HEK293 (cell line): ENCODE measurements around the gene LMO1.

Source experiments
- CTCF ChIA-PET: fragments of 350-600 bp; formaldehyde crosslinking; extraction: SDS; loops from one replicate; lab custom pipeline; 2021; ENCODE audit warnings: antibody characterized with exemption; lab: Yijun Ruan, JAX
- POLR2A ChIA-PET: fragments of 300-600 bp; formaldehyde crosslinking; extraction: SDS; loops from one replicate; lab custom pipeline; 2020; ENCODE audit warnings: antibody characterized with exemption, inconsistent platforms; lab: Yijun Ruan, JAX
- H3K27ac ChIP-seq: fragments of 200-500 bp; sonication (Bioruptor generic); 2 replicates; pipeline ENCODE4 v1.5.1; 2014; ENCODE audit warnings: low read depth, low read length, control low read depth, inconsistent platforms; ENCODE audit errors: extremely low read depth
- H3K36me3 ChIP-seq, 2 experiments: fragments of 200-500 bp in 1 of 2; sonication (Bioruptor generic) in 1 of 2; 1 replicate in 1 of 2; 2 replicates in 1 of 2; pipeline ENCODE4 v1.5.1; 2014 to 2017; ENCODE audit warnings: inconsistent platforms in 2 of 2, low read length in 2 of 2; ENCODE audit not compliant: control insufficient read depth in 2 of 2, insufficient read depth in 1 of 2
- H3K4me1 ChIP-seq: fragments of 200-500 bp; sonication (Bioruptor generic); 2 replicates; pipeline ENCODE4 v1.5.1; 2014; ENCODE audit warnings: mild to moderate bottlenecking, low read length, inconsistent platforms; ENCODE audit not compliant: control insufficient read depth, insufficient read depth
- H3K4me3 ChIP-seq: 2 replicates; pipeline ENCODE4 v1.5.1; 2011; ENCODE audit warnings: low read depth, mild to moderate bottlenecking, control low read depth, low read length, moderate library complexity
- H3K9me3 ChIP-seq: fragments of 200-500 bp; sonication (Bioruptor generic); 2 replicates; pipeline ENCODE4 v1.5.1; 2014; ENCODE audit warnings: low read depth, low read length, inconsistent platforms; ENCODE audit not compliant: control insufficient read depth, insufficient read depth
- HOXA7 ChIP-seq: sonication (generic); formaldehyde crosslinking; IDR thresholded peaks from 2 replicates; pipeline ENCODE4 v1.8.1; 2022; ENCODE audit warnings: missing genetic modification reagents, borderline replicate concordance
- KLF10 ChIP-seq: fragments of 450-650 bp; IDR thresholded peaks from 2 replicates; pipeline ENCODE4 v1.5.1; 2018; ENCODE audit warnings: missing biosample characterization, mild to moderate bottlenecking, missing genetic modification characterization
- SCRT2 ChIP-seq: fragments of 450-650 bp; formaldehyde crosslinking; IDR thresholded peaks from 2 replicates; pipeline ENCODE4 v1.5.1; 2016; ENCODE audit warnings: missing biosample characterization, missing genetic modification characterization
- ZFP37 ChIP-seq: fragments of 450-650 bp; formaldehyde crosslinking; IDR thresholded peaks from 2 replicates; pipeline ENCODE4 v1.5.1; 2016; ENCODE audit warnings: missing biosample characterization, missing genetic modification characterization
- ZFP41 ChIP-seq: fragments of 450-650 bp; formaldehyde crosslinking; IDR thresholded peaks from 2 replicates; pipeline ENCODE4 v1.5.1; 2016; ENCODE audit warnings: missing biosample characterization, missing genetic modification characterization, borderline replicate concordance
- ZFP69B ChIP-seq: fragments of 450-650 bp; formaldehyde crosslinking; IDR thresholded peaks from 2 replicates; pipeline ENCODE4 v1.5.1; 2016; ENCODE audit warnings: missing biosample characterization, missing genetic modification characterization
- ZNF138 ChIP-seq: fragments of 450-650 bp; formaldehyde crosslinking; IDR thresholded peaks from 2 replicates; pipeline ENCODE4 v1.5.1; 2016; ENCODE audit warnings: missing biosample characterization, missing genetic modification characterization, borderline replicate concordance
- ZNF169 ChIP-seq: fragments of 450-650 bp; formaldehyde crosslinking; IDR thresholded peaks from 2 replicates; pipeline ENCODE4 v1.5.1; 2016; ENCODE audit warnings: missing biosample characterization, missing genetic modification characterization
- ZNF174 ChIP-seq: fragments of 450-650 bp; formaldehyde crosslinking; IDR thresholded peaks from 2 replicates; pipeline ENCODE4 v1.5.0; 2017; ENCODE audit warnings: missing biosample characterization, mild to moderate bottlenecking, missing genetic modification characterization
- ZNF510 ChIP-seq: fragments of 450-650 bp; formaldehyde crosslinking; IDR thresholded peaks from 2 replicates; pipeline ENCODE4 v1.5.1; 2018; ENCODE audit warnings: mild to moderate bottlenecking, missing genetic modification characterization, missing biosample characterization; ENCODE audit not compliant: insufficient replicate concordance
- ZNF544 ChIP-seq: fragments of 450-650 bp; formaldehyde crosslinking; IDR thresholded peaks from 2 replicates; pipeline ENCODE4 v1.5.0; 2017; ENCODE audit warnings: missing biosample characterization, missing genetic modification characterization
- ZNF624 ChIP-seq: fragments of 450-650 bp; formaldehyde crosslinking; IDR thresholded peaks from 2 replicates; pipeline ENCODE4 v1.5.1; 2017; ENCODE audit warnings: missing biosample characterization, missing genetic modification characterization
- ZNF660 ChIP-seq: fragments of 450-650 bp; IDR thresholded peaks from 2 replicates; pipeline ENCODE4 v1.5.1; 2018; ENCODE audit warnings: missing biosample characterization, mild to moderate bottlenecking, missing genetic modification characterization
- ZNF677 ChIP-seq: fragments of 450-650 bp; IDR thresholded peaks from 2 replicates; pipeline ENCODE4 v1.5.0; 2018; ENCODE audit warnings: missing biosample characterization, mild to moderate bottlenecking, missing genetic modification characterization, moderate library complexity
- ZNF747 ChIP-seq: fragments of 450-650 bp; formaldehyde crosslinking; IDR thresholded peaks from 2 replicates; pipeline ENCODE4 v1.5.1; 2016; ENCODE audit warnings: missing biosample characterization, missing genetic modification characterization
- ZNF843 ChIP-seq: fragments of 450-650 bp; formaldehyde crosslinking; IDR thresholded peaks from 2 replicates; pipeline ENCODE4 v1.5.1; 2016; ENCODE audit warnings: missing biosample characterization, missing genetic modification characterization
- ZSCAN30 ChIP-seq: fragments of 450-650 bp; IDR thresholded peaks from 2 replicates; pipeline ENCODE4 v1.5.1; 2018; ENCODE audit warnings: missing biosample characterization, mild to moderate bottlenecking, missing genetic modification characterization, moderate library complexity
- TF ChIP-seq, protein P1 (sequence below): fragments of 450-650 bp; formaldehyde crosslinking; IDR thresholded peaks from 2 replicates; pipeline ENCODE4 v1.5.1; 2016; ENCODE audit warnings: missing biosample characterization, missing genetic modification characterization
- TF ChIP-seq, protein P2 (sequence below): fragments of 450-650 bp; formaldehyde crosslinking; IDR thresholded peaks from 2 replicates; pipeline ENCODE4 v1.5.1; 2016; ENCODE audit warnings: missing biosample characterization, missing genetic modification characterization
- TF ChIP-seq, protein P3 (sequence below): fragments of 450-650 bp; formaldehyde crosslinking; IDR thresholded peaks from 2 replicates; pipeline ENCODE4 v1.5.1; 2016; ENCODE audit warnings: missing biosample characterization, missing genetic modification characterization
- TF ChIP-seq, protein P4 (sequence below): fragments of 450-650 bp; formaldehyde crosslinking; IDR thresholded peaks from 2 replicates; pipeline ENCODE4 v1.5.1; 2016; ENCODE audit warnings: missing biosample characterization, missing genetic modification characterization

The LMO1 gene

DNA sequence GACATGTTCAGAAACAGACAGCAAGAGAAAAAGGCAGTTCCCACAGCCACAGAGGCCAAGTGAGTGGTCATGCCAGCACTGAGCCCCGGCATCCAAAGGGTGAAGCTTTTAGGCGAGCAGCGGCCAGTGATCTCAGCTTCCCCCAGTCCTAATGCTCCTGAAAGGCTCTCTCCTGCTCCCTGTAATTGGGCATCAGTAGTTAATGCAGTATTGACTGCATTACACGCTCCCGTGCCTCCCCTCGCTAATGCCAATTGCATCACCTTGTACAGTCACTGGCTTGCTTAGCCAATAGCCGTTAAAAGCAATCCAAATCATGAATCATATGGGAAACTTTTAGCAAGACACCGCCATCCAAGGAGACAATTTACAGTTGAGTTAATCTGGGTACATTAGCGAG lies 4.9 kb downstream of the LMO1 start (continued):
- TF ChIP-seq, protein P1, sequence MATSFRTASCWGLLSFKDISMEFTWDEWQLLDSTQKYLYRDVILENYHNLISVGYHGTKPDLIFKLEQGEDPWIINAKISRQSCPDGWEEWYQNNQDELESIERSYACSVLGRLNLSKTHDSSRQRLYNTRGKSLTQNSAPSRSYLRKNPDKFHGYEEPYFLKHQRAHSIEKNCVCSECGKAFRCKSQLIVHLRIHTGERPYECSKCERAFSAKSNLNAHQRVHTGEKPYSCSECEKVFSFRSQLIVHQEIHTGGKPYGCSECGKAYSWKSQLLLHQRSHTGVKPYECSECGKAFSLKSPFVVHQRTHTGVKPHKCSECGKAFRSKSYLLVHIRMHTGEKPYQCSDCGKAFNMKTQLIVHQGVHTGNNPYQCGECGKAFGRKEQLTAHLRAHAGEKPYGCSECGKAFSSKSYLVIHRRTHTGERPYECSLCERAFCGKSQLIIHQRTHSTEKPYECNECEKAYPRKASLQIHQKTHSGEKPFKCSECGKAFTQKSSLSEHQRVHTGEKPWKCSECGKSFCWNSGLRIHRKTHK (tag by site-specific recombination), result no peak

DNA sequence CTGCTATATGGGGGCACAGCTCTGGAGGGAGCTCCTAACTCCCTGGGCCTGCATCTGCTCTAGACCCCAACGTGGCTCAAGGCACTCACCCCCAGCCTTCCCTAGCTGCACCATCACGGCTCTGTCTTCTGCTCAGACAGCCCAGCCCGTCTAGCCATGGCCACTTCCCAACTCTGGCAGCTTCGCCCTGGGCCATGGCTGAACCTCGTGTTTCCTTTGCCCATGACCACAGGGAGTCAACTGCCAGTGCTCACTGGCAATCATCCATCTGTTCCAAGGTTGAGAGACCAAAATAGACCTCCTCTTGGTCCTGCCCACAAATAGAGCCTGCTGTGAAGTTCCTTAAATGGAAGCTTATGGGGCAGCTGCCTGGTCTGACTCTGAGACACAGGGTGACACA lies 5.4 kb downstream of the LMO1 start:
- CTCF ChIA-PET, result interaction anchor here (3.8 kb wide), 1 partner anchor 12 kb away, joined by 20 read pairs; no protein-coding TSS in a partner anchor

DNA sequence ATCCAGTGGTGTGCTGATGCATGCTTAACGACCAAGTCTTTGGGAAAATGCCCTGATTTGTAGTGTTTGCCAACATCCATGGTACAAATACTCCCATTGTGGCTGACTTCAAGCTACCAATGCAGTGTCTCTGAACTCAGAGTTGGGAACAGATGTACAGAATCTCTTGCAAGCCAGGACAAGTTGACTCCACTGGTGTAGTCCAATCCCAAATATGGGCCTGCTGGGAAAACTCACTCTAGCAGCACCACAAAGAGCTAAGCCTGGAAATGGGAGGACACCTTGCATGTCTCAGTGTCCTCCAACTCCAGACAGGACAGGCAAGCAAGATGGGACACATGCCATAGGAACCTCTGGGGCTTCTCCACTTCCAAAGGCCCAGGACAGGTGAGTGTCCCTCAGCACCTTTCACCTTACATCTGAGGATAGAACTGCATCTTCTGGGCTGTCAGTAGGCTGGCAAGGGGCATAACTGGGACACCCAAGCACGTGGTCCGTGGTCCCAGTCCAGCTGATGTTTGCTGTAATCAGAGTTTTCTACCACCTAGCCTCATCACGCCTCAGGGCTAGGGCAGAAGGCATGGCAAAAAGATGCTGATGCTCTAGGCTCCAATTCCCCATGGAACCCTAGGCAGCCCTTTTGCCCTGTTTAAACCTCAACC lies 6.5 kb downstream of the LMO1 start:
- Histone ChIP-seq H3K27ac (no peak overlapping the region), H3K36me3 (no peaks in the 10 kb centered on the region), H3K4me1 (no peaks in the 10 kb centered on the region), H3K9me3 (no peaks in the 10 kb centered on the region), H3K4me3 (no peak overlapping the region)
- TF ChIP-seq, protein P2, sequence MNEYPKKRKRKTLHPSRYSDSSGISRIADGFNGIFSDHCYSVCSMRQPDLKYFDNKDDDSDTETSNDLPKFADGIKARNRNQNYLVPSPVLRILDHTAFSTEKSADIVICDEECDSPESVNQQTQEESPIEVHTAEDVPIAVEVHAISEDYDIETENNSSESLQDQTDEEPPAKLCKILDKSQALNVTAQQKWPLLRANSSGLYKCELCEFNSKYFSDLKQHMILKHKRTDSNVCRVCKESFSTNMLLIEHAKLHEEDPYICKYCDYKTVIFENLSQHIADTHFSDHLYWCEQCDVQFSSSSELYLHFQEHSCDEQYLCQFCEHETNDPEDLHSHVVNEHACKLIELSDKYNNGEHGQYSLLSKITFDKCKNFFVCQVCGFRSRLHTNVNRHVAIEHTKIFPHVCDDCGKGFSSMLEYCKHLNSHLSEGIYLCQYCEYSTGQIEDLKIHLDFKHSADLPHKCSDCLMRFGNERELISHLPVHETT (tag by site-specific recombination), result no peak
- TF ChIP-seq, protein P3, sequence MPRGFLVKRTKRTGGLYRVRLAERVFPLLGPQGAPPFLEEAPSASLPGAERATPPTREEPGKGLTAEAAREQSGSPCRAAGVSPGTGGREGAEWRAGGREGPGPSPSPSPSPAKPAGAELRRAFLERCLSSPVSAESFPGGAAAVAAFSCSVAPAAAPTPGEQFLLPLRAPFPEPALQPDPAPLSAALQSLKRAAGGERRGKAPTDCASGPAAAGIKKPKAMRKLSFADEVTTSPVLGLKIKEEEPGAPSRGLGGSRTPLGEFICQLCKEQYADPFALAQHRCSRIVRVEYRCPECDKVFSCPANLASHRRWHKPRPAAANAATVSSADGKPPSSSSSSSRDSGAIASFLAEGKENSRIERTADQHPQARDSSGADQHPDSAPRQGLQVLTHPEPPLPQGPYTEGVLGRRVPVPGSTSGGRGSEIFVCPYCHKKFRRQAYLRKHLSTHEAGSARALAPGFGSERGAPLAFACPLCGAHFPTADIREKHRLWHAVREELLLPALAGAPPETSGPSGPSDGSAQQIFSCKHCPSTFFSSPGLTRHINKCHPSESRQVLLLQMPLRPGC, result no peak
- TF ChIP-seq ZNF544 (tag by site-specific recombination) (no peak), ZFP41 (tag by site-specific recombination) (no peak), SCRT2 (tag by site-specific recombination) (no peak), ZNF510 (tag by site-specific recombination) (no peak), KLF10 (tag by site-specific recombination) (no peak), ZSCAN30 (tag by site-specific recombination) (no peak), ZNF677 (tag by site-specific recombination) (no peak), HOXA7 (no peak)
- CTCF ChIA-PET, result interaction anchor here (1.1 to 3.8 kb wide), 2 partner anchors 8 to 11 kb away, joined by 3 to 20 read pairs; no protein-coding TSS in a partner anchor
- POLR2A ChIA-PET, result no interaction called here

More for the DNA sequence above, 5.4 kb downstream of the LMO1 start:
- no peak for TF ChIP-seq ZNF169 (tag by site-specific recombination)
- TF ChIP-seq, all 188 proteins: peak for 0
- no peak overlapping the region for H3K4me3 ChIP-seq
- no peaks in the 10 kb centered on the region for H3K4me1 ChIP-seq
- H3K27ac ChIP-seq, result no peak overlapping the region
- no peaks in the 10 kb centered on the region for H3K9me3 ChIP-seq
- no peaks in the 10 kb centered on the region for H3K36me3 ChIP-seq
- POLR2A ChIA-PET, result no interaction called here

DNA sequence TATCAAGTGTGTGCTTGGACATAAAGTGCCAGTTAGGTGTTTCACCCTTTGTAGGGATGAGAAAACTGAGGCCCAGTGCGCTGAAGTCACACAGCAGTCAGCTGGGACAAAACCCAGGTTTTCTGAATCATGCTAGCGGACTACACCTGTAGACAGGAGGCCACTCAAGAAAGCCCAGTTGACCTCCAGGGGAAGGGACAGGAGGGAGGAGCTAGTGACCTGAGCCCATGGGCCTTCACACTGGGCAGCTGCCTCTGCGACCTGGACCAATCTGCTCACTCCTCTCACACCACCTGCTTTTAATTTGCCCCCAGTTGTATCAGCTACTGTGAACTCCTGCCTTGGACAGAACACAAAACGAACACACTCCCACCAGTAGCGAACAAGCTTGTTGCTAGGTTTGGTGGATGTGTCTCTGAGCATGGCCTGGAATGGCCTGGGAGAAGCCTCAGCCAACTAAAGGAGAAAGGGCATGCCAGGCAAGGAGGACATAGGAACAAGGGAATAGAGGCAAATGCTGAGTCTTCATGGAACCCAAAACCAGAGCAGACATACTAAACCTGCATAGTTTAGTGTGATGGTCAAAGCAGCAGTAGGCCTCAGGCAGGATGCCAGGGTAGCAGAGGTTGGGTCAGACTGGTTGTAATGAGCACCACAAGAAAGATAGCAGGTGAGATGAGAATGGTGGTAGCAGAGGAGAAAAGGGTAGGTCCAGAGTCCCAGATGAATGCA lies 7.2 kb downstream of the LMO1 start:
- no peaks in the 10 kb centered on the region for H3K36me3 ChIP-seq
- no peak overlapping the region for H3K4me3 ChIP-seq
- ChIA-PET POLR2A (no interaction called here), CTCF (interaction anchor here (0.6 to 3.8 kb wide), 3 partner anchors 9 to 250 kb away, joined by 3 to 20 read pairs (median 3); no protein-coding TSS in a partner anchor)
- H3K9me3 ChIP-seq, result no peaks in the 10 kb centered on the region
- no peaks in the 10 kb centered on the region for H3K4me1 ChIP-seq
- no peak overlapping the region for H3K27ac ChIP-seq
- no peak for TF ChIP-seq ZNF138 (tag by site-specific recombination)
- no peak for TF ChIP-seq ZNF747 (tag by site-specific recombination)
- TF ChIP-seq ZNF843 (tag by site-specific recombination), result no peak
- TF ChIP-seq, protein P4, sequence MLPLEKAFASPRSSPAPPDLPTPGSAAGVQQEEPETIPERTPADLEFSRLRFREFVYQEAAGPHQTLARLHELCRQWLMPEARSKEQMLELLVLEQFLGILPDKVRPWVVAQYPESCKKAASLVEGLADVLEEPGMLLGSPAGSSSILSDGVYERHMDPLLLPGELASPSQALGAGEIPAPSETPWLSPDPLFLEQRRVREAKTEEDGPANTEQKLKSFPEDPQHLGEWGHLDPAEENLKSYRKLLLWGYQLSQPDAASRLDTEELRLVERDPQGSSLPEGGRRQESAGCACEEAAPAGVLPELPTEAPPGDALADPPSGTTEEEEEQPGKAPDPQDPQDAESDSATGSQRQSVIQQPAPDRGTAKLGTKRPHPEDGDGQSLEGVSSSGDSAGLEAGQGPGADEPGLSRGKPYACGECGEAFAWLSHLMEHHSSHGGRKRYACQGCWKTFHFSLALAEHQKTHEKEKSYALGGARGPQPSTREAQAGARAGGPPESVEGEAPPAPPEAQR (tag by site-specific recombination), result no peak
- no peak for TF ChIP-seq ZNF624 (tag by site-specific recombination)
- TF ChIP-seq ZFP37, result no peak
- TF ChIP-seq ZNF660, result no peak
- no peak for TF ChIP-seq ZNF174
- TF ChIP-seq ZFP69B (tag by site-specific recombination), result no peak
